GM21529 (cell line): ENCODE data around the gene CCL7.

Experiments
- ATAC-seq: cut with Tn5 transposase; IDR thresholded peaks from one replicate; pipeline ENCODE4 v1.9.1; 2021; ENCODE audit not compliant: unreplicated experiment

The CCL7 gene

DNA sequence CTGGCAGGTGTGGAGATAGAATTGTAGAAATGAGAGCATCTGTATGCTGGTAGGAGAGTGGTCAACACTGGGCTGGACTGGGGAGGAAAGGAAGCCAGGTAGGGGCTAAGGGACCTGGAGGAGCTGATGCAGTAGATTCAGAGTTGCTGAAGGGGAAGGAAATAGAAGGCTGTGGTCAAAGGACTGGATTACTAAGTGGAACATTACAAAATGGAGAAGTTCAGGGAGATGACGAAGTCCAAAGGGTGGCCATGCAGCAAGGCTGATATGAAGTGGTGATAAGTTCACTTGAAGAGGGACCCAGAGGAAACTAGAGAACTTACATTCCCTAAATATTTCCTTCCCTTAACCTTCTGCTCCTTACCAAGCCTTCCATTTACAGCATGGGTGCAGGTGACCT is 23.6 kb upstream of the CCL7 start:
- no peak for ATAC-seq

DNA sequence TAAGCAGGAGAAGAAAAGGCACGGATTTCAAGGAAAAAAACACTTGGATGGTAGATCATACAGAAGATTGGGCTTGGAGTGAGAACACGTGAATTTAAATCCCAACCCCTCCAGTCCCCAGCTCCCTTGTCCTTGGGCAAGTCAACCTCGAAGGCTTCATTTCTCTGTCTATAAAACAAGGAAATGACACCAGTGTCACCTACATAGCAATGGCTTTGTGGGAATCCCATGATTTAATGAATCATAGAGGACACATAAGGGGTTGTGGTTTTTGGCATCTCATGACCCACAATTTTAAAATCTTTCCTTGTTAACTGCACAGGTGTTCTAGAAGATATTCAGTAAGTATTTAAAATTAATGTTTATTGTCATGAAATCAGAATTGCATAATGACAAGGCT is 23.1 kb upstream of the CCL7 start:
- ATAC-seq, result no peak

DNA sequence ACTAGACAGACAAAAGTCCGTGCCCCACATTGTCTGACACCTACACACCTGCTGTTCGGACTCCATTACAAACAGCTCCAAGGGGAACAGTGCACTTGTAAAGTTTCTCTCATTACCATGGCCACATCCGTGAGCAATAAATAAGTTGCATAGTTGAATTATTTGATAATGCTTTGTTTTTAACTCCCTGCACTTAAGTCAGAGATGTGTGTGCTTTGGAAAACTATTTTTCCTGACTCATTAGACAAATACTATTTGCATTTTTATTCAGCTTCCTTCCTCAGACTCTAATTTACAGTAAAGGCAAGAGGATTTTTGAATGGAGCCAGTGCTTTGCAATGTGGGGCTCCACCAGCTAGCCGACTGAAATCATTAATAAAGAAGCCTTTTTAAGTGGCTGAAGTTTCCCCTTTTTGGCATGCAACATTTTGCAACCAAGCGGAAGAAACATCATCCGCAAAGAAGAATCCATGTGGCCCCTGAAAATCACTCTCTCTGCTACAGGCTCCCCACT is 21.5 kb upstream of the CCL7 start:
- ATAC-seq, result no peak

DNA sequence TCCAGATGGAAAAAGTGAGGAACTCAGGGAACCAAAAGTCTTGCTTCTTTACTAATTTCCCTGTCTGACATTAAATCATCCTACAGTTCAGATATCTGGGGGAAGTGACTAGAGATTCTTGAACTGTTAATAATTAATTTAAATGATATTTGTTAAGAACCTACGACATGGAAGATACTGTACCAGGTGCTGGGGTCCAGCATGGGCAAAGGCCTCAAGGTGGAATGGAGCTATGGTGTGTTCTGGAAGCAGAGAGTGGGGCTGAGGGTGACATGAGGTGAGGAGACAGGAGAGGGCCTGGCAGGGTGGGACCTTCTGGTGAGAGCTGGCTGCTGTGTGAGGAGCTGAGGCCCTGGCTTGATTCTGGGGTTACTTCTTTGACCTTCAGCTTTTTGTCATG is 21.0 kb upstream of the CCL7 start:
- ATAC-seq, result no peak

DNA sequence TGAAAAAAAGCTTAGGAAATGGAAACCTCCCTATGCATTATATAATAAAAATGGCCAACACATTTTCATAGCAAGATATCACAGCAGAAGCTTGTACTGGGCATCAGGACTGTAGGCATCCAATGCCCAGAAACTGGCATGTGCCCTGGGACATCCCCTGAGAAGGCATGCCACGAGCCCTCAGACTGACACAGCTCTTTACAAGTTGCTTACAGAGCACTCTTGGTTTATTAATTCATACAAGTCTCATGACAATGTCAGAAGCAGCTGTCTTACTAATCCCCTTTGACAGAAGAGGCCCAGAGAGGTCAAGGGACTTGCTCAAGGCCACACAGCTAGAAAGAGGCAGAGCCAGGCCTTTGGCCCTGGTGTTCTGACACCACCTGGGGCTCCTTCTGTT is 20.5 kb upstream of the CCL7 start:
- no peak for ATAC-seq

DNA sequence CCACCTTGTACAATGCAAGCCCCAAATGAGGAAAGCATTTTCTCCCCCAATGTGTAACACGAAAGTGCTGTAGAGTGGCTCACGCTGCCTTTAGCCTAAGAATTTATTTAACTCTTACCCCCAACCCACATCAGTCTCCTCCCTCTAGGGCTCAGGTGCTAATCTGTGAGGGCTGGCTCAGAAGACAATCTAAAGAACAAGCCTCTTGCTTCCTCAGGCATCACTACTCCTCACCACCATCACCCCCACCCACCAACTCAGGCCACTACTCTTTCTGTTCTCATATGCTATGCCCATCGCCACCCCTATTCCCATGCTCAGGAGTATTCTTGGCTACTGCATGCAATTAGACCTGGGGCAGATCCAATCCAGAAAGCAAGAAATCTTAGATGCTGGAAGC is 18.8 kb upstream of the CCL7 start:
- ATAC-seq, result no peak

DNA sequence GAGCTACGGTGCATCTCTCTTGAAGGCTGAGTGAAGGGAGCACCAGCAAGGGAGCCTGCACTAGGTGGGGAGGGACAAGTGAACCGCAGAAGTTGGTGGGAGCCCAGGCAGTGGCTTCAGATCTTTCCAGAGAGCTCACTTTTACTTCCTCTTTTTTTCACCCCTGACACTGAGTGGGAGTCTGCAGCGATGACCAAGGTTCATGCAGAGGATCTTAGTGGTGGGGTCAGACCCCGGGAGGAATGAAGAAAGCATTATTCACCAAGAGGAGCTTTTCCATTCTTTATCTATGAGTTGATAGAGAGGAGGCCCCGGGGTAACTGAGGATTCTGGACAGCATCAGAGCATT is 18.0 kb upstream of the CCL7 start:
- ATAC-seq, result no peak

DNA sequence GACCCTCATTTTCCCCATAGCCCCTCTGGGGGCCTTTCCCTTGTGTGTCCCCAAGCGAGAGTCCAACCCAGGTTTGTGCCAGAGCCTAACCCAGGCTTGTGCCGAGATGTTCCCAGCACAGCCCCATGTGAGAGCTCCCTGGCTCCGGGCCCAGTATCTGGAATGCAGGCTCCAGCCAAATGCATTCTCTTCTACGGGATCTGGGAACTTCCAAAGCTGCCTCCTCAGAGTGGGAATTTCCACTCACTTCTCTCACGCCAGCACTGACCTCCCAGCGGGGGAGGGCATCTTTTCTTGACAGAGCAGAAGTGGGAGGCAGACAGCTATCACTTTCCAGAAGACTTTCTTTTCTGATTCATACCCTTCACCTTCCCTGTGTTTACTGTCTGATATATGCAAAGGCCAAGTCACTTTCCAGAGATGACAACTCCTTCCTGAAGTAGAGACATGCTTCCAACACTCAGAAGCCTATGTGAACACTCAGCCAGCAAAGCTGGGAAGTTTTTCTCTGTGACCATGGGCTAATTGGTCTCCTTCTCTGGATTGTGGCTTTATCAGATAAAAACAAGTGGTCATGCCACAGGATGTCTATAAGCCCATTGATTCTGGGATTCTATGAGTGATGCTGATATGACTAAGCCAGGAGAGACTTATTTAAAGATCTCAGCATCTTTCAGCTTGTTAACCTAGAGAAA is 17.4 kb upstream of the CCL7 start:
- ATAC-seq, result no peak

DNA sequence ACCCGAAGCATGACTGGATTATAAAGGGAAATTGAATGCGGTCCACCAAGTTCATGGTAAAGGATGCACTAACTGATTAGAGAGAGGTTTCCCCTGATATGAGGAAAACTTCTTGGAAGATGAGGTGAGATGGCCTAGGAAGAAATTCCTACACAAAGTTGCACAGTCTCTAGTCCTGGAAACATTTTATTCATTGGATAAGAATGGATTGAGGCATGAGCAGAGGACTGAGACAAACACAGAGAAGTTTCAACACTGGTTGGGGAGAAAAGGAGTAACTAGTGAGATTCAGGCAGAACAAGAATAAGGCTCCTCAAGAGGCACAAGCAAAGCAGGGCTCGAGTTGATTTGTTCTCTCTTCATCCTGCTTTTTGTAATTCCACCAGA is 16.9 kb upstream of the CCL7 start:
- no peak for ATAC-seq

DNA sequence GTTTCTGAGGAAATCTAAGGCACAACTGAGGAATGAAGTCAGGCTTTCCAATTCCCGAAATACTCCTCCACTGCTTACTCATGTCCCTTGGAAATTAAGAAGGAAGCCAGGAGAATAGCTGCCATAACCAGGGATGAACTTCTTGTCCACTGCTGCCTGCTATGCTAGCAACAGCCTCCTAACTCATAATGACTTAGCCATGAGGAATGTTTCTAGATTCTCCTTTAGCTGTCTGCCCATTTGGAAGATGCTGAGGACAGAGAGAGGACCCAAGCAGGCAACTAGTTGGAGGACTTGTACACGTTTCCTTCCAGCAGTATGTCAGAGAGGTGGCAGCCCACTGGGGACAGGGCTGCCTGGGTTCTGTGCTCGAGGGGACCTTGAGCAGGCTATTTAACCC is 15.9 kb upstream of the CCL7 start:
- ATAC-seq, result no peak

DNA sequence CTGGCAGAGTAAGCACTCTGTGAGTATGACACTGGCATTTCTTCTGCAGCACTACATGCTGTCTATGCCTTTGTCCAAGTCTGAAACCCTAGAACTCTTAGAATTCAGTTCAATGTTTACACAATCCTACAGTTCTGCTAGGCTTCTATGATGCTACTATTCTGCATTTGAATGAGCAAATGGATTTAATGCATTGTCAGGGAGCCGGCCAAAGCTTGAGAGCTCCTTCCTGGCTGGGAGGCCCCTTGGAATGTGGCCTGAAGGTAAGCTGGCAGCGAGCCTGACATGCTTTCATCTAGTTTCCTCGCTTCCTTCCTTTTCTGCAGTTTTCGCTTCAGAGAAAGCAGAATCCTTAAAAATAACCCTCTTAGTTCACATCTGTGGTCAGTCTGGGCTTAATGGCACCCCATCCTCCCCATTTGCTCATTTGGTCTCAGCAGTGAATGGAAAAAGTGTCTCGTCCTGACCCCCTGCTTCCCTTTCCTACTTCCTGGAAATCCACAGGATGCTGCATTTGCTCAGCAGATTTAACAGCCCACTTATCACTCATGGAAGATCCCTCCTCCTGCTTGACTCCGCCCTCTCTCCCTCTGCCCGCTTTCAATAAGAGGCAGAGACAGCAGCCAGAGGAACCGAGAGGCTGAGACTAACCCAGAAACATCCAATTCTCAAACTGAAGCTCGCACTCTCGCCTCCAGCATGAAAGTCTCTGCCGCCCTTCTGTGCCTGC is 15.2 kb upstream of the CCL7 start, which contains the start of gene CCL2:
Gene CCL2 (plus strand): TSS at position 635 of the 730 bp plus-strand sequence. CDS start 65 bp downstream, at position 700.
- ATAC-seq, result no peak

DNA sequence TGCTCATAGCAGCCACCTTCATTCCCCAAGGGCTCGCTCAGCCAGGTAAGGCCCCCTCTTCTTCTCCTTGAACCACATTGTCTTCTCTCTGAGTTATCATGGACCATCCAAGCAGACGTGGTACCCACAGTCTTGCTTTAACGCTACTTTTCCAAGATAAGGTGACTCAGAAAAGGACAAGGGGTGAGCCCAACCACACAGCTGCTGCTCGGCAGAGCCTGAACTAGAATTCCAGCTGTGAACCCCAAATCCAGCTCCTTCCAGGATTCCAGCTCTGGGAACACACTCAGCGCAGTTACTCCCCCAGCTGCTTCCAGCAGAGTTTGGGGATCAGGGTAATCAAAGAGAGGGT is 14.7 kb upstream of the CCL7 start:
- ATAC-seq, result no peak

DNA sequence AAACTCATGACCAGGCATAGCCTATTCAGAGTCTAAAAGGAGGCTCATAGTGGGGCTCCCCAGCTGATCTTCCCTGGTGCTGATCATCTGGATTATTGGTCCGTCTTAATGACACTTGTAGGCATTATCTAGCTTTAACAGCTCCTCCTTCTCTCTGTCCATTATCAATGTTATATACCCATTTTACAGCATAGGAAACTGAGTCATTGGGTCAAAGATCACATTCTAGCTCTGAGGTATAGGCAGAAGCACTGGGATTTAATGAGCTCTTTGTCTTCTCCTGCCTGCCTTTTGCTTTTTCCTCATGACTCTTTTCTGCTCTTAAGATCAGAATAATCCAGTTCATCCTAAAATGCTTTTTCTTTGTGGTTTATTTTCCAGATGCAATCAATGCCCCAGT is 14.2 kb upstream of the CCL7 start:
- ATAC-seq, result no peak

DNA sequence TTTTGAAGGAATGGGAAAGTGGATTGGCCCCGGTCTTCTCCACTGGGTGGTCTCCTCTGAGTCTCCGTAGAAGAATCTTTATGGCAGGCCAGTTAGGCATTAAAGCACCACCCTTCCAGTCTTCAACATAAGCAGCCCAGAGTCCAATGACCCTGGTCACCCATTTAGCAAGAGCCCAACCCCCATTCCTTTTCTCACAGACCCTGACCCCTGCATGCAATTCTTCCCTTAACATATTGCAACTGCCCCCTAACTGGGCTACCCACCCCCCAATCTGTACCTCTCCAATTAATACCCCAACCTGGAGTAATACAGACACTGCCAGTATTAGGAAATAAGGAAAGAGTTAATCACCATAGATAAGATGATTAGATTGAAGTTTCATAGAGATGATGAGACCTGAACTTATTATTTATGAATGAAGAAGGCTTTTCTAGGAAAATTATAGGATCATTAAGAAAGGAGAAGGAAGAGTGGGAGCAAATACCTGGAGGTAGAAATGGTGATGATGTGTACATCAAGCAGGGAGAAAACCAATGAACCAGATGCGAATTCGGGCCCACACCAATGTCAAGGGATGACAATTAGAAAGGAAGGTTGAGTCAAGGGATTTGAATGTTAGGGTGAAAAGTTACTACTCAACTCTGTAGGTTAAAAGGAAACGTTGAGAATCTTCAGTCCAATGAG is 12.6 kb upstream of the CCL7 start:
- no peak for ATAC-seq

DNA sequence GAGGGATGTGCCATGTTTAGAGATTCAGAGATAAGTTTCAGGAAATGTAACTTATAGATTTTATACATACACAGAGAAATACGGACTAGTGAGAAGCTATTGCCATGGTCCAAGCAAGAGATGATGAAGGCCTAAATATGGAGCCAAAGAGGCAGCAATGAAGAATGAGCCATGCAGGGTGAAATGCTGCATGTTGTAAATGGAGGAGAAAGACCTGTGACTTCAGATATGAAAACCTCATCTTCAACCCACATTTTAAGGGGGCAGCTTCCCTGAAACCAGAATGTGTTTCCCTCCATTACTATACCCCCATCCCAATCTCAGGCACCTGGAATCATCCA is 12.1 kb upstream of the CCL7 start:
- no peak for ATAC-seq

DNA sequence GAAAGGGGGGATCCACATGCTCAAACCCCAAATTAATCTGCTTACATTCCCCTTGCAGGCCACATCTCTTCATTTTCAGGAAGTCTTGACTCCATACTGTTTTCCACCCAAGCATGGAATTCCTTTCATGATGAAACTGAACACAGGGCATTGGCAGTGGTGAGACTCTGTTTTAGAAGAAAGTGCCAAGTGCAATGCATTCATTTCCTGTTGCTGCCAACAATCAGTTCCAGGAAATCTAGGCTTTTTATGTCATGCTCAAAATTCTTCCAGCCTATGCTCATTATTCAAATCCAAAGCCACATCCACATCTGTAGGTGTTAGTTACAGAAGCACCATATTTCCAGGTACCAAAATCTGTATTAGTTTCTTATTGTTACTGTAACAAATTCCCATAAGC is 10.9 kb upstream of the CCL7 start:
- ATAC-seq, result no peak

DNA sequence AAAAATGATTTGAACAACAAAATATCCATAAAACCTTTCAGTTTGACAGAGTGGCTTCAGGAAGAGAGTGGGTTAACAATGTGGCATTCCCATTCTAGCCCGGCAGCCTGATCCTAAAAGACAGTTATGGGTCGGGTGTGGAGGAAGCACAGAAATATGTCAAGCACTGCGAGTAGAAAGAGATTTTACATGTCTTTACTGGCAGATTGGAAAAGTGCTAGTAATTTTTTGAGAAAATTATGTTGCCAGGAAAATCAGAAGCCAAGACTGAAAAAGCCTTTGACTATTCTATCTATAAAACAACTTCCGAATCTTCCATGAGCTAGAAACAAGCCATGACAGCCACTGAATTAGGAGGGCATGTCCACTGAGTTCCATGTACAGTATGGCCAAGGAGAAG is 9.2 kb upstream of the CCL7 start:
- no peak for ATAC-seq

DNA sequence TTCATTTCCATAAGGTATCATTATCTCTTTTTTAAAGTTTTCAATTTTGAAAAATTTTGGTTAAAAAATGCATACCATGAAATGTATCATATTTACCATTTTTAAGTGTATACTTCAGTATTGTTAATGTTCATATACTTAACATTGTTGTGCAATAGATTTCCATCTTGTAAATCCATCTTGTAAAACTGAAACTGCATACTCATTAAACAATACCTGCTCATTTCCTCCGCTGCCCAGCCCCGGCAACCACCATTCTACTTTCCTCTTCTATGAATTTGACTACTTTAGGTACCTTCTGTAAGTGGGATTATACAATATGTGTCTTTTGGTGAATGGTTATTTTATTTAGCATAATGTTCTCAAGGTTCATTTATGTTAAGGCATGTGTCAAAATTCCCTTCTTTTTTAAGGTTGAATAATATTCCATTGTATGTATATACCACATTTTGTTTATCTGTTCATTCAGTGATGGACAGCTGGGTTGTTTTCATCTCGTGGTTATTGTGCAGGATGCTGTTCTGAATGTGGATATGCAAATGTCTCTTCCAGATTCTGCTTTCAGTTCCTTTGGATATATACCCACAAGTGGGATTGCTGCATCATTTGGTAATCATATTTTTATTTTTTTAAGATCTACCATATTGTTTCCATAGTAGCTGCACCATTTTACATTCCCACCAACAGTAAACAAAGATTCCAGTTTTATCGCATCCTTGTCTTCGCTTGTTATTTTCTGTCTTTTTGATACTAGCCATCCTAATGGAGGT is 8.3 kb upstream of the CCL7 start:
- no peak for ATAC-seq

DNA sequence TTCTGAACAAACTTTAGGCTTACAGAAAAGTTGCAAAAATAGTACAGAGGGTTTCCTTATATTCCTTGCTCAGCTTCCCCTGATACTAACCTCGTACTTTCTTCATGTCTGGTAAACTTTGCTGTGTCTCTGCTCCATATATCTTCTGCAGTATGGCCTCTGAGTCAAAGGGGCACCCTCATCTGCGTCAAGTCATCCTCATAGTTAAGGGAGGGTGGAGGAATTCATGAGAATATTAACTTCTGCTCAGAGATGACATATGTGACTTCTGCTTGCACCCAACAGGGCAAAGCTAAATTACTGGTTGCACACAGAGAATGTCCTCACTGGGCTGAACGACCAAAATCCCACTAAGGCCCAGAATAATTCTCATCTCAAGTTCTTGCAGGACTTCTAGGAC is 4.3 kb upstream of the CCL7 start:
- no peak for ATAC-seq

DNA sequence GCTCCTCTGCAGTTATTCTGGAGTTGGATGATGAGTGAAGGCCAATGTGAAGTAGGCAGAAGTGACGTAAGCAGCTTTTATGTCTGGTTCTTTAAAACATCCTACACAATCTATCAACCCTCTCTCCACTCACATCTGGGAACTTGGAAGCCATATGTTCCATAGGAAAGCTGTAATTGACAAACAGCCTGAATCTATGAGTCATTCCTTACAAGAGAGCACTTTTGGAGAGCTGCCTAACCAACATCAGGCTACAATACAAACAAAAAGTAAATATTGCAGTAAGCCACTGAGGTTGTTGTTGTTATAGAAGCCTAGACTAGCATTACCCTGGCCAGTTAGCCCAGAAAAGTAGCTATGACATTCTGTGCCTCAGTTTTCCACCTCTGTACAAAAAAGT is 5.9 kb downstream of the CCL7 start:
- no peak for ATAC-seq

DNA sequence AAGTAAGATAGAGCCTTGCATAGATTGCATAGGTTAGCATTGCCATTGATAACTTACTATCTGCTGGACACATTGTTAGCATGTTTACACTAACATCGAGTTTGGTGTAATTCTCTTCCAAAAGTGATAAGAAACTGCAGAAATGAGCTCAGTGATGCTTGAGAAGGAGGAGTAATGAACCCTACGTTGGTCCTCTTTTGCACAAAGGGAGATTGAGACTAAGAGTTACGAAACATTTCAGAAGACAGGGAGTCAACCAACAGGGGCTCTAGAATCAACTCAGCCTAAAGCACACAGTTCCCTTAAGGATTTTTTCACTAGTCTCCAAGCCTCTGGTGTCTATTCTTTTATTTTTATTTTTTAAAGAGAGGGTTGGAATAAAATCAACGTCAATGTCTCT is 6.8 kb downstream of the CCL7 start:
- ATAC-seq, result no peak

DNA sequence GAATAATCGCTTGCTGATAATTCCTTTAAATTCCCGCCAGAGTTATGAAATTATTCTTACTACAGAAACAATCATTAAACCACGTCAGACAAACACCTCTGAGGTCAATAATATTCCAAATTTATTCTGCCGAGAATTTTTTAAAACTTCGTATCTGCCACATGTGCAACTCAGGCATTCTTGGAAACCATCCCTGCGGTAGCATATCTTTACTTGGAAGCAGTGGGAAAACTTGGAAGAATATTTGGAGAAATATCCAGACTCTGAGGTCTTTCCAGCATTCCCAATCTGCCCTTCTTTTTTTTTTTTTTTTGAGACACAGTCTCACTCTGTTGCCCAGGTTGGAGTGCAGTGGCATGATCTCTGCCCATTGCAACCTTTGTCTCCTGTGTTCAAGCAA is 13.6 kb downstream of the CCL7 start:
- no peak for ATAC-seq
